HepG2 (cell line): ENCODE measurements around the gene ZBTB4. TPM values are rescaled to one million over a fixed set of nuclear protein-coding genes. Genes with fewer than 3 reads are reported as not detected.

Experiments
- ADNP ChIP-seq: sonication (generic); formaldehyde crosslinking; IDR thresholded peaks from 2 replicates; pipeline ENCODE4 v1.4.0; 2020; ENCODE audit warnings: missing genetic modification reagents
- AGO1 ChIP-seq: fragments of 200-400 bp; formaldehyde crosslinking; IDR thresholded peaks from 2 replicates; pipeline ENCODE4 v1.6.1; 2017; ENCODE audit warnings: mild to moderate bottlenecking, low read depth, low read length, moderate library complexity; ENCODE audit not compliant: poor library complexity, severe bottlenecking
- BRCA1 ChIP-seq: sonication (generic); formaldehyde crosslinking; IDR thresholded peaks from 2 replicates; pipeline ENCODE4 v1.4.0; 2020; ENCODE audit warnings: missing genetic modification reagents
- E2F2 ChIP-seq: sonication (generic); formaldehyde crosslinking; IDR thresholded peaks from 2 replicates; pipeline ENCODE4 v1.4.0; 2020; ENCODE audit warnings: missing genetic modification reagents, borderline replicate concordance
- FOXO4 ChIP-seq: sonication (generic); formaldehyde crosslinking; conservative IDR thresholded peaks from 2 replicates; pipeline ENCODE4 v1.8.1; 2023; ENCODE audit warnings: missing genetic modification reagents
- ISL2 ChIP-seq: sonication (generic); formaldehyde crosslinking; IDR thresholded peaks from 2 replicates; pipeline ENCODE4 v1.5.0; 2020; ENCODE audit warnings: missing genetic modification reagents
- MBNL3 ChIP-seq: fragments of 250-450 bp; sonication (Bioruptor Pico); conservative IDR thresholded peaks from 2 replicates; pipeline ENCODE4 v1.8.0; 2022; ENCODE audit warnings: mild to moderate bottlenecking, inconsistent platforms
- MED1 ChIP-seq: sonication (generic); formaldehyde crosslinking; IDR thresholded peaks from 2 replicates; pipeline ENCODE4 v1.4.0; 2020; ENCODE audit warnings: missing genetic modification reagents
- ONECUT2 ChIP-seq: sonication (generic); formaldehyde crosslinking; IDR thresholded peaks from 2 replicates; pipeline ENCODE4 v1.4.0; 2020; ENCODE audit warnings: missing genetic modification reagents
- PLSCR1 ChIP-seq: sonication (generic); formaldehyde crosslinking; IDR thresholded peaks from 2 replicates; pipeline ENCODE4 v1.5.0; 2020; ENCODE audit warnings: missing genetic modification reagents, mild to moderate bottlenecking, borderline replicate concordance
- SIX4 ChIP-seq: sonication (generic); formaldehyde crosslinking; IDR thresholded peaks from 2 replicates; pipeline ENCODE4 v1.4.0; 2020; ENCODE audit warnings: missing genetic modification reagents
- SMARCC2 ChIP-seq: fragments of 450-650 bp; IDR thresholded peaks from 2 replicates; pipeline ENCODE4 v1.6.1; 2017; ENCODE audit warnings: antibody characterized with exemption, mild to moderate bottlenecking
- SMARCE1 ChIP-seq: fragments of 450-650 bp; IDR thresholded peaks from 2 replicates; pipeline ENCODE4 v1.6.1; 2017; ENCODE audit warnings: borderline replicate concordance
- ZFP37 ChIP-seq: sonication (generic); formaldehyde crosslinking; IDR thresholded peaks from 2 replicates; pipeline ENCODE4 v1.4.0; 2020; ENCODE audit warnings: missing genetic modification reagents, borderline replicate concordance
- ZNF224 ChIP-seq: sonication (generic); formaldehyde crosslinking; IDR thresholded peaks from 2 replicates; pipeline ENCODE4 v1.5.0; 2020; ENCODE audit warnings: mild to moderate bottlenecking, missing genetic modification reagents
- ZNF276 ChIP-seq: sonication (generic); formaldehyde crosslinking; IDR thresholded peaks from 2 replicates; pipeline ENCODE4 v1.4.0; 2020; ENCODE audit warnings: mild to moderate bottlenecking, low read depth, missing genetic modification reagents
- ZNF292 ChIP-seq: sonication (generic); formaldehyde crosslinking; IDR thresholded peaks from 2 replicates; pipeline ENCODE4 v1.8.1; 2022; ENCODE audit warnings: mild to moderate bottlenecking, low read depth, missing genetic modification reagents, borderline replicate concordance
- ZNF337 ChIP-seq: sonication (generic); formaldehyde crosslinking; IDR thresholded peaks from 2 replicates; pipeline ENCODE4 v1.5.1; 2020; ENCODE audit warnings: missing genetic modification reagents, low read depth, mild to moderate bottlenecking, borderline replicate concordance
- ZNF891 ChIP-seq: sonication (generic); formaldehyde crosslinking; IDR thresholded peaks from 2 replicates; pipeline ENCODE4 v1.5.0; 2020; ENCODE audit warnings: mild to moderate bottlenecking, missing genetic modification reagents
- polyA plus RNA-seq, 8 experiments: library from polyadenylated mRNA; depleted of rRNA in 3 of 8; stranded (reverse) in 7 of 8; unstranded in 1 of 8; fragments of >200 nt; fragmentation: Illumina TruSeq in 4 of 8; extraction: Trizol in 4 of 8; gene quantifications; 2 replicates each; pipeline versions ENCODE4 v1.2.1 to v1.2.3, GENCODE V29; 2011 to 2016; ENCODE audit warnings: low read depth in 4 of 8, missing spikeins in 1 of 8, mixed read lengths in 1 of 8; ENCODE audit not compliant: insufficient read depth in 1 of 8
- total RNA-seq, 5 experiments: library from RNA; depleted of rRNA; stranded (reverse); fragments of >200 nt; fragmentation: Illumina TruSeq; extraction: Trizol; gene quantifications; 2 replicates each; pipeline ENCODE4 v1.2.3, GENCODE V29; 2016; ENCODE audit warnings: low read depth in 1 of 5
- TF ChIP-seq, protein P1 (sequence below): sonication (generic); formaldehyde crosslinking; IDR thresholded peaks from 2 replicates; pipeline ENCODE4 v1.8.0; 2022; ENCODE audit warnings: missing genetic modification reagents, low read depth, mild to moderate bottlenecking, borderline replicate concordance
- TF ChIP-seq, protein P2 (sequence below): sonication (generic); formaldehyde crosslinking; IDR thresholded peaks from 2 replicates; pipeline ENCODE4 v1.8.1; 2023; ENCODE audit warnings: mild to moderate bottlenecking, missing genetic modification reagents

The ZBTB4 gene
- total and polyA plus RNA-seq, 2 of the 13 experiments (the other 11 are each of a cell fraction or from before 2014, with no cell fraction given): 4.3 to 7.4 TPM

DNA sequence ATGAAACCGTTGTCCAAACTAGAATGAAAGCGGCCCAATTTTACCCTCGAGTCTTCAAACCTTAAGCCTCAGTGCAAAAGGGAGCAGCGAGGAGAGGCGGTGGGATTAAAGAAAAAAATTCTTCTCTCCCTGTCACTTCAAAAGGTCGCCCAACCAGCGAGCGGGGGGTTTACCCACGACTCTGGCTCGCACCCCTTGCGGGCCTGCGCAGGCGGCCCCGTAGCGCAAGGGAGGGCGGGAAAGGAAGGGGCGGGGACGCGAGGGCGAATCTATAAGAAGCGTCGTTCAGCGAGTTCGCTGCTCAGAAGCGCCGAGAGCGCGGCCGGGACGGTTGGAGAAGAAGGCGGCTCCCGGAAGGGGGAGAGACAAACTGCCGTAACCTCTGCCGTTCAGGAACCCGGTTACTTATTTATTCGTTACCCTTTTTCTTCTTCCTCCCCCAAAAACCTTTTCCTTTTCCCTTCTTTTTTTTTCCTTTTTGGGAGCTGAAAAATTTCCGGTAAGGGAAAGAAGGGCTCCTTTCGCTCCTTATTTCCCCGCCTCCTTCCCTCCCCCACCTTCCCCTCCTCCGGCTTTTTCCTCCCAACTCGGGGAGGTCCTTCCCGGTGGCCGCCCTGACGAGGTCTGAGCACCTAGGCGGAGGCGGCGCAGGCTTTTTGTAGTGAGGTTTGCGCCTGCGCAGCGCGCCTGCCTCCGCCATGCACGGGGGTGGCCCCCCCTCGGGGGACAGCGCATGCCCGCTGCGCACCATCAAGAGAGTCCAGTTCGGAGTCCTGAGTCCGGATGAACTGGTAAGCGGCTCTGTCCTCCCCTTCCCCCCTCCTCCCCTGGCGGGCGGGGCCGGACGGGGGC lies 4.9 kb upstream of the ZBTB4 start, which contains the start of gene POLR2A (continued):
- TF ChIP-seq, protein P1, sequence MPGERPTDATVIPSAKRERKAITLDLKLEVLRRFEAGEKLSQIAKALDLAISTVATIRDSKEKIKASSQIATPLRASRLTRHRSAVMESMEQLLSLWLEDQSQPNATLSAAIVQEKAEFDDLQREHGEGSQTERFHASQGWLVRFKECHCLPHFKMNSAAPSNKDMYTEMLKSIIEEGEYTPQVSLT: no peak
- peak; percentile 96 for TF ChIP-seq E2F2 (CRISPR knock-in tag)
- TF ChIP-seq ONECUT2: 0 out of 2 replicates have a peak, but pooled peaks have one; percentile 64
- no peak for TF ChIP-seq FOXO4
- no peak for TF ChIP-seq SMARCE1
- TF ChIP-seq MED1 (CRISPR knock-in tag): peak; percentile 67
- TF ChIP-seq PLSCR1: peak; percentile 40; the same call in 1 of the 2 replicates
- TF ChIP-seq ZNF292 (CRISPR knock-in tag): peak; percentile 76
- TF ChIP-seq SIX4 (CRISPR knock-in tag): peak; percentile 69
- TF ChIP-seq BRCA1: peak; percentile 96
- no peak for TF ChIP-seq SMARCC2
- TF ChIP-seq ADNP (CRISPR knock-in tag): no peak
- TF ChIP-seq ZNF276 (CRISPR knock-in tag): no peak
- TF ChIP-seq AGO1: no peak
- TF ChIP-seq ZNF891 (CRISPR knock-in tag): no peak; the same call in 1 of the 2 replicates
- TF ChIP-seq, protein P2, sequence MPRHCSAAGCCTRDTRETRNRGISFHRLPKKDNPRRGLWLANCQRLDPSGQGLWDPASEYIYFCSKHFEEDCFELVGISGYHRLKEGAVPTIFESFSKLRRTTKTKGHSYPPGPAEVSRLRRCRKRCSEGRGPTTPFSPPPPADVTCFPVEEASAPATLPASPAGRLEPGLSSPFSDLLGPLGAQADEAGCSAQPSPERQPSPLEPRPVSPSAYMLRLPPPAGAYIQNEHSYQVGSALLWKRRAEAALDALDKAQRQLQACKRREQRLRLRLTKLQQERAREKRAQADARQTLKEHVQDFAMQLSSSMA (CRISPR knock-in tag): peak; percentile 79; the same call in 1 of the 2 replicates
- TF ChIP-seq ZFP37 (CRISPR knock-in tag): peak; percentile 84; the same call in 1 of the 2 replicates
- no peak for TF ChIP-seq MBNL3 (CRISPR knock-in tag)
- peak; percentile 49 for TF ChIP-seq ISL2 (CRISPR knock-in tag)
- peak; percentile 62; the same call in 1 of the 2 replicates for TF ChIP-seq ZNF224 (CRISPR knock-in tag)
- TF ChIP-seq ZNF337 (CRISPR knock-in tag): no peak
